Upper lobe of left lung (tissue), 4 donors: ENCODE results near the gene VPS13D.

Source experiments
- POLR2AphosphoS5 ChIP-seq, 2 donors: sonication (generic); formaldehyde crosslinking; IDR thresholded peaks; one replicate each; pipeline ENCODE4 v1.5.1; 2017; ENCODE audit warnings: antibody characterized with exemption in 2 of 2
- TF ChIP-seq, protein P1 (sequence below), 6 experiments: fragments of 450-650 bp in 4 of 6; fragments of 200-600 bp in 2 of 6; sonication (generic) in 2 of 6; IDR thresholded peaks; one replicate each; pipeline ENCODE4 v1.5.1; 2016 to 2019; ENCODE audit warnings: antibody characterized with exemption in 6 of 6

DNA sequence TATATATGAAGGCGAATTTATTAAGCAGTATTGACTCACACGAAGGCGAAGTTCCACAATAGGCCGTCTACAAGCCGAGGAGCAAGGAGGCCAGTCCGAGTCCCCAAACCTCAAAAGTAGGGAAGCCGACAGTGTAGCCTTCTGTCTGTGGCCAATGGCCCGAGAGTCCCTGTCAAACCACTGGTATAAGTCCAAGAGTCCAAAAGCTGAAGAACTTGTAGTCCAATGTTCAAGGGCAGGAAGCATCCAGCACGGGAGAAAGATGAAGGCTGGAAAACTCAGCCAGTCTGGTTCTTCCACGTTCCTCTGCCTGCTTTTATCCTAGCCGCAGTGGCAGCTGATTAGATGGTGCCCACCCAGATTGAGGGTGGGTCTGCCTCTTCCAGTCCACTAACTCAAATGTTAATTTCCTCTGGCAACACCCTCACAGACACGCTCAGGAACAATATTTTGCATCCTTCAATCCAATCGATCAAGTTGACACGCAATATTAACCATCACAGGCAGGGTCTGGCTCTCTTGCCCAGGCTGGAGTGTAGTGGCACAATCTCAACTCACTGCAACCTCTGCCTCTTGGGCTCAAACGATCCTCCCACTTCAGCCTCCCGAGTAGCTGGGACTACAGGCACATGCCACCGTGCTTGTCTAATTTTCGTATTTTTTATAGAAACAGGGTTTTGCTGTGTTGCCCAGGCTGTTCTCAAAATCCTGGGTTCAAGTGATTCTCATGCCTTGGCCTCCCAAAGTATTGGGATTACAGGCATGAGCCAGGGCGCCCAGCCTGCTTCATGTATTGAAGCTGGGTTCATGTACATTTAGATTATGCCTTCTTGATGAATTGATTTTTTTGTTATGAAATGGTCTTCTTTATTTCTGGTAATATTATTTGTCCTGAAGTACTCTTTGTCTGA is 302.8 kb downstream of the VPS13D start:
- TF ChIP-seq, protein P1, sequence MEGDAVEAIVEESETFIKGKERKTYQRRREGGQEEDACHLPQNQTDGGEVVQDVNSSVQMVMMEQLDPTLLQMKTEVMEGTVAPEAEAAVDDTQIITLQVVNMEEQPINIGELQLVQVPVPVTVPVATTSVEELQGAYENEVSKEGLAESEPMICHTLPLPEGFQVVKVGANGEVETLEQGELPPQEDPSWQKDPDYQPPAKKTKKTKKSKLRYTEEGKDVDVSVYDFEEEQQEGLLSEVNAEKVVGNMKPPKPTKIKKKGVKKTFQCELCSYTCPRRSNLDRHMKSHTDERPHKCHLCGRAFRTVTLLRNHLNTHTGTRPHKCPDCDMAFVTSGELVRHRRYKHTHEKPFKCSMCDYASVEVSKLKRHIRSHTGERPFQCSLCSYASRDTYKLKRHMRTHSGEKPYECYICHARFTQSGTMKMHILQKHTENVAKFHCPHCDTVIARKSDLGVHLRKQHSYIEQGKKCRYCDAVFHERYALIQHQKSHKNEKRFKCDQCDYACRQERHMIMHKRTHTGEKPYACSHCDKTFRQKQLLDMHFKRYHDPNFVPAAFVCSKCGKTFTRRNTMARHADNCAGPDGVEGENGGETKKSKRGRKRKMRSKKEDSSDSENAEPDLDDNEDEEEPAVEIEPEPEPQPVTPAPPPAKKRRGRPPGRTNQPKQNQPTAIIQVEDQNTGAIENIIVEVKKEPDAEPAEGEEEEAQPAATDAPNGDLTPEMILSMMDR (IDR thresholded peaks at IDR 0.05): no peak
- TF ChIP-seq POLR2AphosphoS5 (IDR thresholded peaks at IDR 0.05): no peak
